SKM-1 (cell line): ENCODE measurements around the gene APOA1.
"Not testable (repeated sequence)": the region's sequence is repeated elsewhere in the genome, so short reads cannot be mapped to it uniquely, and the experiment has no call there.

Source experiments
- DNase-seq: peaks from one replicate; lab custom pipeline; 2025; ENCODE audit not compliant: unreplicated experiment; lab: John Stamatoyannopoulos, UW

Gene APOA1

GRCh38 chr11:116821050-116821918 is 16.1 kb downstream of the APOA1 start:
- DNase-seq, result no peak

- no peak for DNase-seq
Measured at GRCh38 chr11:116819049-116819448, 18.4 kb downstream of the APOA1 start.

GRCh38 chr11:116814502-116814901 is 22.9 kb downstream of the APOA1 start:
- no peak for DNase-seq

- no peak for DNase-seq
Measured at GRCh38 chr11:116813781-116814471, 23.5 kb downstream of the APOA1 start.

GRCh38 chr11:116813170-116813569 is 24.3 kb downstream of the APOA1 start:
- DNase-seq, result no peak

- DNase-seq, result no peak
Measured at GRCh38 chr11:116812109-116812508, 25.3 kb downstream of the APOA1 start.

GRCh38 chr11:116811194-116811593 is 26.2 kb downstream of the APOA1 start:
- DNase-seq, result no peak

- DNase-seq, result no peak
Measured at GRCh38 chr11:116808262-116809175, 28.9 kb downstream of the APOA1 start.

- no peak for DNase-seq
Measured at GRCh38 chr11:116807601-116808261, 29.7 kb downstream of the APOA1 start.

GRCh38 chr11:116804001-116804400 is 33.4 kb downstream of the APOA1 start:
- DNase-seq, result no peak

GRCh38 chr11:116801662-116802061 is 35.8 kb downstream of the APOA1 start:
- DNase-seq, result not testable (repeated sequence)

GRCh38 chr11:116800610-116801009 is 36.8 kb downstream of the APOA1 start:
- no peak for DNase-seq

GRCh38 chr11:116798368-116798767 is 39.1 kb downstream of the APOA1 start:
- no peak for DNase-seq

- DNase-seq, result no peak
Measured at GRCh38 chr11:116797816-116798215, 39.6 kb downstream of the APOA1 start.

GRCh38 chr11:116796548-116796947 is 40.9 kb downstream of the APOA1 start:
- no peak for DNase-seq

- DNase-seq, result no peak
Measured at GRCh38 chr11:116794851-116795250, 42.6 kb downstream of the APOA1 start.

GRCh38 chr11:116793772-116794097 is 43.7 kb downstream of the APOA1 start:
- peak; percentile 11 for DNase-seq

GRCh38 chr11:116792869-116793771 is 44.3 kb downstream of the APOA1 start:
- DNase-seq, result no peak

GRCh38 chr11:116792144-116792868 is 45.1 kb downstream of the APOA1 start:
- DNase-seq, result no peak
